Central memory CD4-positive, alpha-beta T cell (primary cell): ENCODE measurements around the gene ERC2.

ENCODE experiments used
- DNase-seq: peaks from one replicate; pipeline ENCODE4 v3.0.0; 2022

Gene ERC2

GRCh38 chr3:55813268-55814097 is 654.8 kb downstream of the ERC2 start:
- no peak for DNase-seq

GRCh38 chr3:55812394-55813013 is 655.8 kb downstream of the ERC2 start:
- no peak for DNase-seq

- DNase-seq, result no peak
These were observed 661.1 kb downstream of the ERC2 start for GRCh38 chr3:55807210-55807609.

- DNase-seq, result no peak
These were observed 663.1 kb downstream of the ERC2 start for GRCh38 chr3:55805169-55805568.

- no peak for DNase-seq
These were observed 663.8 kb downstream of the ERC2 start for GRCh38 chr3:55804170-55805095.

GRCh38 chr3:55802816-55803215 is 665.5 kb downstream of the ERC2 start:
- no peak for DNase-seq

GRCh38 chr3:55801676-55802075 is 666.6 kb downstream of the ERC2 start:
- no peak for DNase-seq

GRCh38 chr3:55801068-55801467 is 667.2 kb downstream of the ERC2 start:
- DNase-seq, result no peak

GRCh38 chr3:55797775-55798174 is 670.5 kb downstream of the ERC2 start:
- DNase-seq, result no peak

- DNase-seq, result no peak
These were observed 671.2 kb downstream of the ERC2 start for GRCh38 chr3:55797084-55797483.

GRCh38 chr3:55796533-55796932 is 671.7 kb downstream of the ERC2 start:
- no peak for DNase-seq

- no peak for DNase-seq
These were observed 672.5 kb downstream of the ERC2 start for GRCh38 chr3:55795746-55796145.

GRCh38 chr3:55795296-55795695 is 673.0 kb downstream of the ERC2 start:
- DNase-seq, result no peak

- no peak for DNase-seq
These were observed 675.5 kb downstream of the ERC2 start for GRCh38 chr3:55792742-55793141.

- DNase-seq, result no peak
These were observed 676.3 kb downstream of the ERC2 start for GRCh38 chr3:55792009-55792408.

GRCh38 chr3:55790596-55791350 is 677.5 kb downstream of the ERC2 start:
- no peak for DNase-seq

GRCh38 chr3:55789516-55789915 is 678.8 kb downstream of the ERC2 start:
- no peak for DNase-seq

- no peak for DNase-seq
These were observed 685.5 kb downstream of the ERC2 start for GRCh38 chr3:55782807-55783206.

GRCh38 chr3:55782351-55782750 is 685.9 kb downstream of the ERC2 start:
- no peak for DNase-seq

GRCh38 chr3:55780913-55781312 is 687.4 kb downstream of the ERC2 start:
- DNase-seq, result no peak

- DNase-seq, result no peak
These were observed 688.7 kb downstream of the ERC2 start for GRCh38 chr3:55779543-55779942.

GRCh38 chr3:55775366-55776154 is 692.7 kb downstream of the ERC2 start:
- no peak for DNase-seq
